Breast epithelium (tissue), 3 donors: Measurements from ENCODE around the gene ILDR2.

Experiments
- POLR2A ChIP-seq: fragments of 450-650 bp; IDR thresholded peaks from one replicate; pipeline ENCODE4 v1.6.1; 2016; ENCODE audit warnings: antibody characterized with exemption, mild to moderate bottlenecking, moderate library complexity
- POLR2AphosphoS5 ChIP-seq, 3 donors: sonication (generic); formaldehyde crosslinking; IDR thresholded peaks; one replicate each; pipeline ENCODE4 v1.6.1; 2017; ENCODE audit warnings: antibody characterized with exemption in 3 of 3
- TF ChIP-seq, protein P1 (sequence below), 3 donors: fragments of 450-650 bp; IDR thresholded peaks; one replicate each; pipeline ENCODE4 v1.5.1; 2016 to 2017; ENCODE audit warnings: antibody characterized with exemption in 3 of 3, mild to moderate bottlenecking in 3 of 3, moderate library complexity in 3 of 3

DNA sequence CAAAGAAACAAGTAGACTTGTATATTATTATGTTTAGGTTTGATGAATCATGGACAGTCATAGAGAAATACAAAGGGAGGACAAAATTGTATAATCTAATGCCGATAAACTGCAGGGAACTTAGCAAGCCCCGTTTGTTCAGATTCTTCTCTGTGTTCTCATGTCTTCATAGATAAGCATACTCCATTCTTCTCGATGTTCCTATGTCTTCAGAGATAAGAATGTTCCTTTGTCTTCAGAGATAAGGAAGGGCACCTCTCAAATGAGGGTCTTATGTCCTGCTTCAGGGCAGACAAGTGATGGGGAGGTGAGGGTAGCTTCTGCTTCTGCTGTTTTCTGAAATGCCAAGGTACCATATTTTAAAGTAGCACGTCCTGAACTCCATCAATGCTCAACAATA, 79.6 kb downstream of the ILDR2 start:
- TF ChIP-seq, protein P1, sequence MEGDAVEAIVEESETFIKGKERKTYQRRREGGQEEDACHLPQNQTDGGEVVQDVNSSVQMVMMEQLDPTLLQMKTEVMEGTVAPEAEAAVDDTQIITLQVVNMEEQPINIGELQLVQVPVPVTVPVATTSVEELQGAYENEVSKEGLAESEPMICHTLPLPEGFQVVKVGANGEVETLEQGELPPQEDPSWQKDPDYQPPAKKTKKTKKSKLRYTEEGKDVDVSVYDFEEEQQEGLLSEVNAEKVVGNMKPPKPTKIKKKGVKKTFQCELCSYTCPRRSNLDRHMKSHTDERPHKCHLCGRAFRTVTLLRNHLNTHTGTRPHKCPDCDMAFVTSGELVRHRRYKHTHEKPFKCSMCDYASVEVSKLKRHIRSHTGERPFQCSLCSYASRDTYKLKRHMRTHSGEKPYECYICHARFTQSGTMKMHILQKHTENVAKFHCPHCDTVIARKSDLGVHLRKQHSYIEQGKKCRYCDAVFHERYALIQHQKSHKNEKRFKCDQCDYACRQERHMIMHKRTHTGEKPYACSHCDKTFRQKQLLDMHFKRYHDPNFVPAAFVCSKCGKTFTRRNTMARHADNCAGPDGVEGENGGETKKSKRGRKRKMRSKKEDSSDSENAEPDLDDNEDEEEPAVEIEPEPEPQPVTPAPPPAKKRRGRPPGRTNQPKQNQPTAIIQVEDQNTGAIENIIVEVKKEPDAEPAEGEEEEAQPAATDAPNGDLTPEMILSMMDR (IDR thresholded peaks at IDR 0.05), result no peak
- TF ChIP-seq POLR2AphosphoS5 (IDR thresholded peaks at IDR 0.05) (no peak), POLR2A (no peak)
